Activated CD4-positive, alpha-beta T cell treated with anti-CD3 and anti-CD28 coated beads, Interleukin-10, Interleukin-2, amounts not matched to agents 100 ng/mL and 50 ng/mL, durations not matched to agents 16 hours and 8 hours (primary cell): ENCODE results near the gene RHO.

Experiments
- DNase-seq: peaks from one replicate; pipeline ENCODE4 v3.0.0-alpha.2; 2020

RHO gene

DNA sequence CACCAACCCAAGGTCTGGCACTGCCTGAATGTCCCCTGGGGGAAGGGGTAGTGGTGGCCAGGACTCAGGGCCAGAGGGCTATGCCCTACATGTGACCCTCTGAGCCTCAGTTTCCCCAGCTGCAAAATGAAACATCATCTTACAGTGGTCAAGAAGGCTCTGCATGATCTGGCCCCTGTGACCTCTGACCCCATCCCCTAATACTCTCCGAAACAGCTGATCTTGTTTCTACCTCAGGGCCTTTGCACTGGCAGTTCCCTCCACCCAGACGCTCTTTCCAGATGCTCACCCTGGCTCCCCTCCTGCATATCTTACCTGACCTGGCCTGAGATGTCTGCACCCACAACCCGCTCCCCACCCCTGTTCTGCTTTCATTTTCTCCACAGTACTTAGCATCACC, 56.2 kb downstream of the RHO start:
- no peak for DNase-seq
